Heart left ventricle (tissue), 16 donors: Measurements from ENCODE around the gene OR2W3. TPM values are rescaled to one million over a fixed set of nuclear protein-coding genes. Genes with fewer than 3 reads are reported as not detected.

Experiments used
- ATAC-seq, 4 donors: fragments of 200-7000 bp; cut with Tn5 transposase; one replicate each; pipeline ENCODE4 v1.9.1; 2020 to 2022; ENCODE audit warnings: moderate library complexity in 4 of 4, mild to moderate bottlenecking in 3 of 4, moderate number of reproducible peaks in 1 of 4
- DNase-seq, 5 donors: peaks; one replicate each; pipeline ENCODE4 v3.0.0-alpha.2; 2020
- H3K27ac ChIP-seq, 12 donors: fragments of 200-600 bp; sonication (generic) in 4 of 12; one replicate each; pipeline versions ENCODE4 v1.5.0 to v1.8.0; 2016 to 2022; ENCODE audit warnings: mild to moderate bottlenecking in 2 of 12
- H3K27me3 ChIP-seq, 9 donors: fragments of 200-600 bp; sonication (generic) in 2 of 9; one replicate each; pipeline versions ENCODE4 v1.5.1 to v1.8.0; 2016 to 2022; ENCODE audit warnings: mild to moderate bottlenecking in 3 of 9
- H3K36me3 ChIP-seq, 9 donors: fragments of 200-600 bp; sonication (generic) in 2 of 9; one replicate each; pipeline versions ENCODE4 v1.5.0 to v1.8.0; 2018 to 2022; ENCODE audit warnings: mild to moderate bottlenecking in 2 of 9
- H3K4me1 ChIP-seq, 12 donors: fragments of 200-600 bp; sonication (generic) in 4 of 12; one replicate each; pipeline versions ENCODE4 v1.5.0 to v1.8.0; 2016 to 2022; ENCODE audit warnings: mild to moderate bottlenecking in 3 of 12
- H3K4me3 ChIP-seq, 12 donors: fragments of 200-600 bp; sonication (generic) in 4 of 12; one replicate each; pipeline versions ENCODE4 v1.5.0 to v1.8.0; 2017 to 2022; ENCODE audit warnings: mild to moderate bottlenecking in 9 of 12, moderate library complexity in 4 of 12
- H3K9me3 ChIP-seq, 12 donors: fragments of 200-600 bp; sonication (generic) in 4 of 12; one replicate each; pipeline versions ENCODE4 v1.5.0 to v1.8.0; 2016 to 2022; ENCODE audit warnings: mild to moderate bottlenecking in 1 of 12
- CTCF ChIP-seq, 12 donors: fragments of 200-600 bp; sonication (generic) in 4 of 12; IDR thresholded peaks; one replicate each; pipeline versions ENCODE4 v1.5.0 to v1.8.0; 2018 to 2022; ENCODE audit warnings: antibody characterized with exemption in 12 of 12, mild to moderate bottlenecking in 5 of 12
- POLR2A ChIP-seq, 2 donors: fragments of 450-650 bp; IDR thresholded peaks; one replicate each; pipeline ENCODE4 v1.6.1; 2017; ENCODE audit warnings: antibody characterized with exemption in 2 of 2, mild to moderate bottlenecking in 2 of 2, moderate library complexity in 2 of 2
- WGBS, 4 donors: extraction: QIAGEN DNeasy Blood & Tissue Kit in 2 of 4; methylation state at CpG; one replicate each; pipeline versions ENCODE4 v1.1.5 to v1.1.7; 2013 to 2018; 5-methylcytosine and 5-hydroxymethylcytosine counted together
- intact Hi-C, 10 donors: fragments of 100-400 bp; cut with DNase I; formaldehyde crosslinking; loops; one replicate each; pipeline versions ENCODE4 v1.11.1 to v1.14.2; 2022
- polyA plus RNA-seq, 2 donors: library from polyadenylated mRNA; stranded (reverse); fragments of 200-250 nt; gene quantifications; one replicate each; pipeline ENCODE4 v1.2.3, GENCODE V29; 2013
- total RNA-seq, 9 donors: library from RNA; depleted of rRNA in 2 of 9; stranded (reverse); fragments of >200 nt in 2 of 9; fragmentation: NEBNext Ultra II Directional in 3 of 9; extraction: Animal tissue kit (Norgen Biotek cat#: 25700) in 3 of 9; gene quantifications; one replicate each; pipeline versions ENCODE4 v1.1.0 to v1.2.4, GENCODE V29; 2016 to 2023
- donor health status: ischemic (EF 13 %, LVEDD 7.1; RV severe dilation, severe dysfunction).
- donor health status: healthy with polysubstance abuse.
- donor health status: DM: no; HTN: yes; CAD: no.
- donor health status: DM: no; HTN: no; CAD: no.
- donor health status: ischemic (EF 25% LVEDD 6.9; RV normal size, moderate dysfunction).
- donor health status: ischemic (EF 25% LVEDD 5.7; RV mildly dilated, moderate dysfunction).
- donor health status: healthy.
- donor health status: DM: yes; HTN: yes; CAD: no.
- donor health status: ischemic (EF 35%, LVEDD 5.7; RV mildly dilated, moderate dysfunction).
- donor health status: nonischemic (EF 11% LVEDD 7.7; RV severe dilation, severe dysfunction).
- donor health status: DM: yes; HTN: yes; CAD: no.
- donor health status: PGD.
- donor health status: ischemic (EF 29% LVEDD 5.4; RV normal size, mild dysfunction).
- donor health status: nonischemic (EF 23%, LVEDD 6.1; RV moderate dilation, normal function).

The OR2W3 gene
- total and polyA plus RNA-seq, 11 donors = 0.91 to 1.7 TPM; not detected in 9

DNA sequence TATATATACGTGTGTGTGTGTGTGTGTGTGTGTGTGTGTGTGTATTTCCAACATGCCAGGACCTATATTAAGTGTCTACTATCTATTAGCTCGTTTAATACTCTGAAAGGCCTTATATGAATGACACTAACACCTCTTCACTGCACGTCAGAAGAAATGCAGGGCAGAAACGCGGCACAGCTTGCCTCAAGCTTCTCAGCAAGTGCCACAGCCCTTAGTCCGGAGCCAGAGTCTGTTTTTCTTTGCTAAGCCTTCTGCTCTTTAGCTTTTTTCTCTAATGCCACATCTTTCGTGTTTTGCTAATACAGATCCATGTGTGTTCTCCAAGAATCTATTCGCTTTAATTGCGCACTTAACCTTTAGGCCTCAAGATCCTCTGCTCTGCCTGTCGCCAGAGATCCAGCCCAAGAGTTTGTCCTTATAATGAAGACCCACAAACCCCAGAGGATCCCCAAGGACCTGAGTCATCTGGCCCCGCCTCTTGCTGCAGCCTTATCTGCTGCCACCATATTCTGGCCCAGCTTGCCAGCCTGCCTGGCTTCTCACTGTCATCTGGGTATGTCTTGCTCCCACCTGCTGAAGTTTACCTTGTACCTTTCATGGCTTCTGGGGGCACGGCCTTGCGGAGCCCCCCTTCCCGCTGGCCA, 40.4 kb upstream of the OR2W3 start:
- peaks cover 0 to 9% (median 0%) of the 10 kb centered on the region in 12 donors for H3K4me1 ChIP-seq
- no peak overlapping the region for H3K4me3 ChIP-seq
- 81 to 85% (median 83%) methylated on average over 14 of the region's 14 CpGs for WGBS, 4 donors
- no peak for ATAC-seq
- DNase-seq = no peak
- no peaks in the 10 kb centered on the region for H3K9me3 ChIP-seq
- intact Hi-C loops = no loop called here
- no peaks in the 10 kb centered on the region for H3K36me3 ChIP-seq
- H3K27me3 ChIP-seq = peaks cover 0 to 44% (median 20%) of the 10 kb centered on the region in 9 donors
- TF ChIP-seq POLR2A (IDR thresholded peaks at IDR 0.05) (no peak), CTCF (IDR thresholded peaks at IDR 0.05) (no peak)
- no peak overlapping the region for H3K27ac ChIP-seq

GRCh38 chr1:247855911-247856310, 39.5 kb upstream of the OR2W3 start:
- DNase-seq (no peak), ATAC-seq (no peak)
- Histone ChIP-seq H3K4me3 (no peak overlapping the region), H3K36me3 (no peaks in the 10 kb centered on the region), H3K27ac (no peak overlapping the region), H3K9me3 (no peaks in the 10 kb centered on the region), H3K4me1 (peaks cover 0 to 9% (median 0%) of the 10 kb centered on the region in 12 donors), H3K27me3 (peaks cover 0 to 44% (median 20%) of the 10 kb centered on the region in 9 donors)
- no peak for TF ChIP-seq POLR2A (IDR thresholded peaks at IDR 0.05)
- no peak for TF ChIP-seq CTCF (IDR thresholded peaks at IDR 0.05)
- intact Hi-C loops = no loop called here
- 81 to 87% (median 84%) methylated on average over 4 of the region's 4 CpGs for WGBS, 4 donors

GRCh38 chr1:247857069-247857984, 38.1 kb upstream of the OR2W3 start, which contains the start of gene TRIM58:
Gene TRIM58, plus strand, starts transcription at chr1:247857187. Its CDS starts 60 bp downstream, at chr1:247857247.
- Histone ChIP-seq H3K4me3 (peak within 1 kb of the TSS in 10 of 12 donors; percentile 6 to 65 (median 34)), H3K4me1 (peaks cover 0 to 9% (median 0%) of the 10 kb centered on the region in 12 donors), H3K27ac (peak within 1 kb of the TSS in 1 of 12 donors; percentile 70), H3K27me3 (peaks cover 0 to 53% (median 20%) of the 10 kb centered on the region in 9 donors), H3K36me3 (no peaks in the 10 kb centered on the region), H3K9me3 (no peaks in the 10 kb centered on the region)
- intact Hi-C loops = no loop called here
- ATAC-seq = peak in 2 of 4 donors; percentile 33 to 45
- DNase-seq = no peak
- WGBS, 4 donors = 1 to 2% (median 2%) methylated on average over 51 to 109 of the region's 109 CpGs
- TF ChIP-seq CTCF (IDR thresholded peaks at IDR 0.05) (no peak), POLR2A (IDR thresholded peaks at IDR 0.05) (peak in 1 of 2 donors; percentile 44)
